ENCODE results near the gene SFMBT1.

GRCh38 chr3:52978109-52978754 is 67.6 kb downstream of the SFMBT1 start:
- TF ChIP-seq ZNF274 (IDR thresholded peaks at IDR 0.05; ENCODE audit: low read depth, low read length) (no peak), YY1 (IDR thresholded peaks at IDR 0.05; ENCODE audit: insufficient read depth, insufficient read length) (no peak)

All from NT2/D1 (cell line).